ENCODE measurements around the gene HRH1. TPM values are rescaled to one million over a fixed set of nuclear protein-coding genes. Genes with fewer than 3 reads are reported as not detected.

Gene HRH1
- total and polyA plus RNA-seq, 9 donors: 3.4 to 24.1 (median 6.0) TPM

DNA sequence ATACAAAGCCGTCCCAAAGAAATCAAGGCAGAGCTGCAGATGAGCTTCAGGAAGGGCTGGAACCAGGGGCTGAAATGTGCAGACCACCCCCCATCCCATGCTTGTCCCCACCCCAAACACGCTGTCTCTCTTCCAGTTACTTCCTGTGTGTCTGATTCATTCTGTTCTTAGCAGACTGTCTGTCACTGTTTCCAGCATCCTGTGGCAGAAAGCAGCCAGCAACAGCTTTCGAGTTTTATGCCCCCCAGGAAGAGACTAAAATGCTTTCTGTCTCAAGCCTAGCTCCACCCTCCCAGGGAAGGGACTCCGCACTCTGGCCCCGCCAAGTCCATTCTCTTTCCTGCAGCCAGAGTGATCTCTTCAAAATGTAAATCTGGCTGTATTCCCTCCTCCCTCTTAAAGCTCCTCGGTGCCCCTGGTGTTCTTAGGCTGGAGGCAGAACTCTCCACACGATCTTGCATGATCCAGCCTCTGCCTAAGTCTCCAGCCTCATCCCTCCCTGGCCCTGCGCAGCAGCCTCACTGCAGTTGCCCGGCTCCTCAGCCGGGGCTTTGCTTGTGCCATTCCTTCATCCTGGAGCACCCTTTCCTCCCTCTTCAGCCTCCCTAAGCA, 41.5 kb downstream of the HRH1 start:
- TF ChIP-seq, protein P1, sequence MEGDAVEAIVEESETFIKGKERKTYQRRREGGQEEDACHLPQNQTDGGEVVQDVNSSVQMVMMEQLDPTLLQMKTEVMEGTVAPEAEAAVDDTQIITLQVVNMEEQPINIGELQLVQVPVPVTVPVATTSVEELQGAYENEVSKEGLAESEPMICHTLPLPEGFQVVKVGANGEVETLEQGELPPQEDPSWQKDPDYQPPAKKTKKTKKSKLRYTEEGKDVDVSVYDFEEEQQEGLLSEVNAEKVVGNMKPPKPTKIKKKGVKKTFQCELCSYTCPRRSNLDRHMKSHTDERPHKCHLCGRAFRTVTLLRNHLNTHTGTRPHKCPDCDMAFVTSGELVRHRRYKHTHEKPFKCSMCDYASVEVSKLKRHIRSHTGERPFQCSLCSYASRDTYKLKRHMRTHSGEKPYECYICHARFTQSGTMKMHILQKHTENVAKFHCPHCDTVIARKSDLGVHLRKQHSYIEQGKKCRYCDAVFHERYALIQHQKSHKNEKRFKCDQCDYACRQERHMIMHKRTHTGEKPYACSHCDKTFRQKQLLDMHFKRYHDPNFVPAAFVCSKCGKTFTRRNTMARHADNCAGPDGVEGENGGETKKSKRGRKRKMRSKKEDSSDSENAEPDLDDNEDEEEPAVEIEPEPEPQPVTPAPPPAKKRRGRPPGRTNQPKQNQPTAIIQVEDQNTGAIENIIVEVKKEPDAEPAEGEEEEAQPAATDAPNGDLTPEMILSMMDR (IDR thresholded peaks at IDR 0.05): no peak
- TF ChIP-seq POLR2A (IDR thresholded peaks at IDR 0.05) (no peak), EP300 (IDR thresholded peaks at IDR 0.05) (no peak)
- H3K36me3 ChIP-seq: no peaks in the 10 kb centered on the region
- H3K4me3 ChIP-seq: no peak overlapping the region
- no peak for DNase-seq
- intact Hi-C loops (cut with DNase I): no loop called here
- H3K9me3 ChIP-seq: no peaks in the 10 kb centered on the region
- peak overlapping the region in 1 of 2 donors; percentile 45 for H3K27ac ChIP-seq
- H3K4me1 ChIP-seq (ENCODE audit: insufficient read depth): peaks cover 8% of the 10 kb centered on the region
- WGBS, 3 donors: 23 to 25% (median 25%) methylated on average over 10 of the region's 10 CpGs
- H3K27me3 ChIP-seq: no peaks in the 10 kb centered on the region

DNA sequence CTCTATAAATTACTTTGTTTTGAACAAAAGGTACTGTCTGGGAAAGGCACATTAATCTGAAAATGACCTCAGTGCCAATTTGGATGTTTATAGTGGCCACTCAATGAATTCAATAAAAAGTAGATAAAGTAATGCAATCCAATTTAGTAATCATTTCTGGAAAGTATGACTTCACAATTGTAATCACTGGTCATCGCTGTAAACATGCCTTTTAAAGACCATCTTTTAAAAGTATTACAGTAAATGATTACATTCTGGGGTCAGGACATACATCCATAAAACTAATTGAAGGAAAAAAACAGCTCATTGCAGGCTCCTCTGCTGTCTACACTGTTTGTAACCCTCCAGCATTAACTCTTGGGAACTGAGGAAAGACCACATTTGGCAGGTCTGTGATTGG, 43.2 kb downstream of the HRH1 start:
- no peaks in the 10 kb centered on the region for H3K9me3 ChIP-seq
- intact Hi-C loops (cut with DNase I): no loop called here
- DNase-seq: no peak
- no peak overlapping the region for H3K4me3 ChIP-seq
- 22 to 74% (median 53%) methylated on average over 1 of the region's 1 CpG for WGBS, 3 donors
- H3K27ac ChIP-seq: no peak overlapping the region
- no peaks in the 10 kb centered on the region for H3K27me3 ChIP-seq
- no peak for TF ChIP-seq POLR2A (IDR thresholded peaks at IDR 0.05)
- TF ChIP-seq, protein P1 (IDR thresholded peaks at IDR 0.05): no peak
- no peak for TF ChIP-seq EP300 (IDR thresholded peaks at IDR 0.05)
- no peaks in the 10 kb centered on the region for H3K36me3 ChIP-seq
- H3K4me1 ChIP-seq (ENCODE audit: insufficient read depth): peaks cover 10% of the 10 kb centered on the region

DNA sequence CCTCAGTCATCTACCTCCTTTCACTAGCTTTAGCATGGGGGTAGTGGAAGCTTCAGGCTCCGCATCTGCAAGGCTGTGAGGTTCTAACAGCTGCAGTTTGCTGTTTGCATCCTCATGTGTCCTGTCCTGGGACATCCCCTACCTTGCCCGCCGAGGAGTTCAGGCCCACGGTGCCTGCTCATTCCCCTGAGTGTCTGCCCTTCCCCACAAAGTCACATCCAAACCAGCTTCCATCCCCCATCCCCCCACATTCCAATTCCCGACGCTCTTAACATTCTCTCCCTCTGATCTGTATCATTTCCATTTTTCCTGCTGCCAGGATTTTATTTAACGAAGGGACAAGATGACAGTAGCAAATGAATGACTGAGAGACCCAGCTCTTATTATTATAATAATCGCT, 43.8 kb downstream of the HRH1 start:
- H3K27ac ChIP-seq: no peak overlapping the region
- no peaks in the 10 kb centered on the region for H3K9me3 ChIP-seq
- no peak for DNase-seq
- no peak overlapping the region for H3K4me3 ChIP-seq
- no peaks in the 10 kb centered on the region for H3K36me3 ChIP-seq
- no peaks in the 10 kb centered on the region for H3K27me3 ChIP-seq
- TF ChIP-seq, protein P1 (IDR thresholded peaks at IDR 0.05): no peak
- TF ChIP-seq EP300 (IDR thresholded peaks at IDR 0.05) (no peak), POLR2A (IDR thresholded peaks at IDR 0.05) (no peak)
- 62 to 71% (median 65%) methylated on average over 8 of the region's 8 CpGs for WGBS, 3 donors
- H3K4me1 ChIP-seq (ENCODE audit: insufficient read depth): peaks cover 10% of the 10 kb centered on the region
- intact Hi-C loops (cut with DNase I): no loop called here

DNA sequence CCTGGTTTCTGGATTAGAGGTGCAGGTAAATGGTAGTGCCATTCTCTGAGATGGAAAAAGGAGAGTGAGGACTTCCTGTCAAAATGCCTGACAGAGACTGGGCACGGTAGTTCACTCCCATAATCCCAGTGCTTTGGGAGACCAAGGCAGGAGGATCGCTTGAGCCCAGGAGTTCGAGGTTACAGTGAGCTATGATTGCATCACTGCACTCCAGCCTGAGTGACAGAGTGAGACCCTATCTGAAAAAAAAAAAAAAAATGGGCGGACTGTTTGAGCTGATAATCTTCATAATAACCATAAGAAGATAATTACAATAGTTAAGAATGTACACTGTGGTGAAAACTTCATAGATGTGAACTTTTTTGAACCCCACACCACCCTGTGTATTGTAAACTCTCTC, 44.2 kb downstream of the HRH1 start:
- Histone ChIP-seq H3K4me1 (ENCODE audit: insufficient read depth) (peaks cover 10% of the 10 kb centered on the region), H3K36me3 (no peaks in the 10 kb centered on the region), H3K4me3 (no peak overlapping the region), H3K9me3 (no peaks in the 10 kb centered on the region), H3K27me3 (no peaks in the 10 kb centered on the region), H3K27ac (no peak overlapping the region)
- intact Hi-C loops (cut with DNase I): no loop called here
- DNase-seq: no peak
- WGBS, 3 donors: 88 to 89% (median 89%) methylated on average over 4 of the region's 4 CpGs
- TF ChIP-seq POLR2A (IDR thresholded peaks at IDR 0.05): no peak
- TF ChIP-seq, protein P1 (IDR thresholded peaks at IDR 0.05): no peak

Measured in ovary (tissue), 9 donors.